Fibroblast of lung (primary cell): Measurements from ENCODE around the gene PLP1. TPM values are rescaled to one million over a fixed set of nuclear protein-coding genes. Genes with fewer than 3 reads are reported as not detected.

ENCODE experiments used
- DNase-seq, 2 donors: peaks; one replicate each; pipeline versions ENCODE4 v3.0.0 to v3.0.0-alpha.2; 2010; ENCODE audit warnings: low read depth in 2 of 2
- H2AFZ ChIP-seq: 2 replicates; pipeline ENCODE4 v1.5.1; 2012; ENCODE audit warnings: low read length, control low read depth, inconsistent platforms
- H3K27ac ChIP-seq: 2 replicates; pipeline ENCODE4 v1.5.1; 2011; ENCODE audit warnings: low read length, control low read depth; ENCODE audit not compliant: insufficient read depth
- H3K27me3 ChIP-seq: 2 replicates; pipeline ENCODE4 v1.5.1; 2011; ENCODE audit warnings: mild to moderate bottlenecking, low read length; ENCODE audit not compliant: control insufficient read depth, insufficient read depth
- H3K36me3 ChIP-seq: 2 replicates; pipeline ENCODE4 v1.5.1; 2011; ENCODE audit warnings: low read length; ENCODE audit not compliant: control insufficient read depth, insufficient read depth
- H3K4me1 ChIP-seq: 2 replicates; pipeline ENCODE4 v1.5.1; 2011; ENCODE audit warnings: low read length; ENCODE audit not compliant: control insufficient read depth, insufficient read depth; ENCODE audit errors: extremely low read depth
- H3K4me2 ChIP-seq: 2 replicates; pipeline ENCODE4 v1.5.1; 2011; ENCODE audit warnings: low read length, control low read depth; ENCODE audit not compliant: insufficient read depth; ENCODE audit errors: extremely low read depth
- H3K4me3 ChIP-seq, 4 experiments: fragments of 200-600 bp in 1 of 4; sonication (generic) in 1 of 4; replicated peaks in 1 of 4; 2 replicates each; pipeline ENCODE4 v1.5.1; 2011 to 2016; ENCODE audit warnings: low read length in 4 of 4, low read depth in 3 of 4, mild to moderate bottlenecking in 3 of 4, control low read depth in 2 of 4, inconsistent platforms in 1 of 4, mixed read lengths in 1 of 4; ENCODE audit not compliant: insufficient read depth in 1 of 4; ENCODE audit errors: control extremely low read depth in 1 of 4
- H3K79me2 ChIP-seq: 2 replicates; pipeline ENCODE4 v1.5.1; 2012; ENCODE audit warnings: mild to moderate bottlenecking, low read length, inconsistent platforms; ENCODE audit not compliant: control insufficient read depth, insufficient read depth
- H3K9ac ChIP-seq: 2 replicates; pipeline ENCODE4 v1.5.1; 2011; ENCODE audit warnings: mild to moderate bottlenecking, low read length, control low read depth; ENCODE audit not compliant: insufficient read depth
- H3K9me3 ChIP-seq: 2 replicates; pipeline ENCODE4 v1.5.1; 2012; ENCODE audit warnings: low read depth, low read length; ENCODE audit not compliant: control insufficient read depth, insufficient read depth
- H4K20me1 ChIP-seq: 2 replicates; pipeline ENCODE4 v1.5.1; 2011; ENCODE audit warnings: low read length; ENCODE audit not compliant: control insufficient read depth, insufficient read depth; ENCODE audit errors: extremely low read depth
- CTCF ChIP-seq, 2 donors: IDR thresholded peaks in 1 of 2; conservative IDR thresholded peaks in 1 of 2; 1 replicate in 1 of 2; 2 replicates in 1 of 2; pipeline ENCODE4 v1.5.1; 2011 to 2012; ENCODE audit warnings: low read length in 2 of 2, control low read depth in 1 of 2, inconsistent platforms in 1 of 2, low read depth in 1 of 2, mild to moderate bottlenecking in 1 of 2
- EZH2 ChIP-seq: IDR thresholded peaks from 2 replicates; pipeline ENCODE4 v1.5.1; 2012; ENCODE audit warnings: low read length, control low read depth, mild to moderate bottlenecking; ENCODE audit errors: missing control alignments
- polyA plus RNA-seq, 2 donors: library from polyadenylated mRNA; depleted of rRNA in 1 of 2; stranded (reverse) in 1 of 2; unstranded in 1 of 2; fragments of >200 nt; gene quantifications; 2 replicates each; pipeline ENCODE4 v1.2.1, GENCODE V29; 2011 to 2012; ENCODE audit warnings: missing spikeins in 1 of 2
- total RNA-seq: library from RNA; depleted of rRNA; stranded (reverse); fragments of >200 nt; gene quantifications from 2 replicates; pipeline ENCODE4 v1.2.1, GENCODE V29; 2014

Gene PLP1
- total and polyA plus RNA-seq, 2 donors (not counting 1 experiment from before 2014, with no cell fraction given) = 0.17 TPM

GRCh38 chrX:103792916-103793544 is 16.4 kb downstream of the PLP1 start:
- Histone ChIP-seq H3K79me2 (no peaks in the 10 kb centered on the region), H3K4me2 (peak overlapping the region; percentile 75), H3K36me3 (no peaks in the 10 kb centered on the region), H4K20me1 (no peaks in the 10 kb centered on the region), H2AFZ (no peak overlapping the region), H3K4me1 (peaks cover 4% of the 10 kb centered on the region), H3K4me3 (peak overlapping the region; percentile 28 to 52 (median 36)), H3K9ac (no peak overlapping the region), H3K27me3 (peaks cover 2% of the 10 kb centered on the region), H3K9me3 (no peaks in the 10 kb centered on the region), H3K27ac (peak overlapping the region; percentile 67)
- peak; percentile 77 to 85 for DNase-seq
- TF ChIP-seq CTCF (conservative IDR thresholded peaks at IDR 0.05 in 1 of 2, IDR thresholded peaks at IDR 0.05 in 1 of 2; ENCODE audit: low read depth in 1 of 2, low read length in 2 of 2) (no peak), EZH2 (no peak)

DNA sequence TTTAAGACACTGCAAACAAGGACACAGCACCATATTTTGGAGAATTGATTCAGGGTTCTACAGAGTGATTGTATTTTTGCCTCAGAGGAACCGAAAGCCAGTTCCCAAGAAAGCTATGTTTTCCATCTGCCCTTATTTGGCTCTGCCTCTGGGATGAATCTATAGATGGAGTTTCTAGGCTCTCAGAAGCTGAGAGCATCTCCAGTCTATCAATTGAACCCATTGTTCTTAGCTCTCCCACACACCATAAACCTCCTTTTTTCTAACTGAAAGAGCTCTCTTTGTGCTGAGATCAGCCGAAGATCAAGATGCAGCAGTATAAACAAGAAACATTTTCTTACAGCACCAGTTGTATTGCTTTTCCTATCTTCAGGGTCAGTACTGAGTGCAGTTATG is 16.9 kb downstream of the PLP1 start:
- Histone ChIP-seq H4K20me1 (no peaks in the 10 kb centered on the region), H3K27me3 (peaks cover 2% of the 10 kb centered on the region), H3K79me2 (no peaks in the 10 kb centered on the region), H2AFZ (peak overlapping the region; percentile 7), H3K4me2 (peak overlapping the region; percentile 75), H3K9ac (no peak overlapping the region), H3K27ac (peak overlapping the region; percentile 67), H3K9me3 (no peaks in the 10 kb centered on the region), H3K4me3 (peak overlapping the region; percentile 28 to 52 (median 36)), H3K4me1 (peaks cover 4% of the 10 kb centered on the region), H3K36me3 (no peaks in the 10 kb centered on the region)
- TF ChIP-seq EZH2 (no peak), CTCF (conservative IDR thresholded peaks at IDR 0.05 in 1 of 2, IDR thresholded peaks at IDR 0.05 in 1 of 2; ENCODE audit: low read depth in 1 of 2, low read length in 2 of 2) (no peak)
- peak in 1 of 2 donors; percentile 15 for DNase-seq

DNA sequence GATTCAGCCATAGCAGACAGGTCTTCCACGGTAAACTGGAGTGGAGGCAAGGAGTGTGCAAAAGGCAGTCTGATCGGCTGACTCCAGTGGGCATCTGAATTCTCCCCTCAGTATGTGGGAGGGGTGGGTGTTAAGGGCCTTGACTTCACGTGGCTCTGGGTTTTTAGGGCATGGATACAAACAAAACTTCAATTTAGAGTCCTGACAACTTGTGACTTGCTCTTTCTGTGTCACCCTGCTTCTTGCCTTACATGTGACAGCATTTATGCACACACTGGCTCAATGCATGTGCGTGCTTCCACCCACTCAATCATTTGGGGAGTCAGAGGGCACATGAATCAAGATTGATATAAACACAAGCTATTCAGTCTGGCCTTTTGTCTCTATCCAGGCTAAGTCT is 17.5 kb downstream of the PLP1 start:
- H3K9me3 ChIP-seq = no peaks in the 10 kb centered on the region
- peaks cover 4% of the 10 kb centered on the region for H3K4me1 ChIP-seq
- no peaks in the 10 kb centered on the region for H4K20me1 ChIP-seq
- peak overlapping the region; percentile 67 for H3K27ac ChIP-seq
- no peak overlapping the region for H3K4me3 ChIP-seq
- peak overlapping the region; percentile 31 for H2AFZ ChIP-seq
- H3K27me3 ChIP-seq = peaks cover 2% of the 10 kb centered on the region
- no peaks in the 10 kb centered on the region for H3K36me3 ChIP-seq
- H3K79me2 ChIP-seq = no peaks in the 10 kb centered on the region
- peak in 1 of 2 donors; percentile 22 for DNase-seq
- H3K4me2 ChIP-seq = peak overlapping the region; percentile 75
- no peak for TF ChIP-seq EZH2
- TF ChIP-seq CTCF (conservative IDR thresholded peaks at IDR 0.05 in 1 of 2, IDR thresholded peaks at IDR 0.05 in 1 of 2; ENCODE audit: low read depth in 1 of 2, low read length in 2 of 2) = no peak
- H3K9ac ChIP-seq = no peak overlapping the region
